ENCODE measurements around the gene RAMACL.

Gene RAMACL

GRCh38 chr6:166600931-166601330 is 14.5 kb upstream of the RAMACL start:
- Histone ChIP-seq H3K4me1 (peaks cover 8% of the 10 kb centered on the region; the same call in 1 of the 2 replicates), H3K9me3 (no peaks in the 10 kb centered on the region), H3K36me3 (peaks cover 3% of the 10 kb centered on the region; the same call in 1 of the 2 replicates), H3K27me3 (no peaks in the 10 kb centered on the region), H3K4me3 (ENCODE audit: low read depth, low read length) (no peak overlapping the region)
- no peak for DNase-seq
- TF ChIP-seq, protein P1, sequence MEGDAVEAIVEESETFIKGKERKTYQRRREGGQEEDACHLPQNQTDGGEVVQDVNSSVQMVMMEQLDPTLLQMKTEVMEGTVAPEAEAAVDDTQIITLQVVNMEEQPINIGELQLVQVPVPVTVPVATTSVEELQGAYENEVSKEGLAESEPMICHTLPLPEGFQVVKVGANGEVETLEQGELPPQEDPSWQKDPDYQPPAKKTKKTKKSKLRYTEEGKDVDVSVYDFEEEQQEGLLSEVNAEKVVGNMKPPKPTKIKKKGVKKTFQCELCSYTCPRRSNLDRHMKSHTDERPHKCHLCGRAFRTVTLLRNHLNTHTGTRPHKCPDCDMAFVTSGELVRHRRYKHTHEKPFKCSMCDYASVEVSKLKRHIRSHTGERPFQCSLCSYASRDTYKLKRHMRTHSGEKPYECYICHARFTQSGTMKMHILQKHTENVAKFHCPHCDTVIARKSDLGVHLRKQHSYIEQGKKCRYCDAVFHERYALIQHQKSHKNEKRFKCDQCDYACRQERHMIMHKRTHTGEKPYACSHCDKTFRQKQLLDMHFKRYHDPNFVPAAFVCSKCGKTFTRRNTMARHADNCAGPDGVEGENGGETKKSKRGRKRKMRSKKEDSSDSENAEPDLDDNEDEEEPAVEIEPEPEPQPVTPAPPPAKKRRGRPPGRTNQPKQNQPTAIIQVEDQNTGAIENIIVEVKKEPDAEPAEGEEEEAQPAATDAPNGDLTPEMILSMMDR (IDR thresholded peaks at IDR 0.05; ENCODE audit: low read depth, low read length): no peak

- Histone ChIP-seq H3K4me3 (ENCODE audit: low read depth, low read length) (no peak overlapping the region), H3K9me3 (no peaks in the 10 kb centered on the region), H3K36me3 (peaks cover 3% of the 10 kb centered on the region; the same call in 1 of the 2 replicates), H3K27me3 (no peaks in the 10 kb centered on the region), H3K4me1 (peaks cover 4% of the 10 kb centered on the region; the same call in 1 of the 2 replicates)
- TF ChIP-seq, protein P1 (IDR thresholded peaks at IDR 0.05; ENCODE audit: low read depth, low read length): no peak
- no peak for DNase-seq
Measured at GRCh38 chr6:166599205-166599604, 12.7 kb upstream of the RAMACL start.

GRCh38 chr6:166598441-166599138 is 12.1 kb upstream of the RAMACL start:
- TF ChIP-seq, protein P1 (IDR thresholded peaks at IDR 0.05; ENCODE audit: low read depth, low read length): no peak
- peaks cover 3% of the 10 kb centered on the region; the same call in 1 of the 2 replicates for H3K36me3 ChIP-seq
- DNase-seq: no peak

GRCh38 chr6:166597711-166598440 is 11.4 kb upstream of the RAMACL start:
- no peak for DNase-seq
- TF ChIP-seq, protein P1 (IDR thresholded peaks at IDR 0.05; ENCODE audit: low read depth, low read length): no peak
- Histone ChIP-seq H3K36me3 (peaks cover 3% of the 10 kb centered on the region; the same call in 1 of the 2 replicates), H3K9me3 (no peaks in the 10 kb centered on the region), H3K27me3 (no peaks in the 10 kb centered on the region), H3K4me1 (peaks cover 5% of the 10 kb centered on the region; the same call in 1 of the 2 replicates), H3K4me3 (ENCODE audit: low read depth, low read length) (no peak overlapping the region)

More at GRCh38 chr6:166598441-166599138, 12.1 kb upstream of the RAMACL start:
- H3K9me3 ChIP-seq: no peaks in the 10 kb centered on the region
- H3K4me3 ChIP-seq (ENCODE audit: low read depth, low read length): no peak overlapping the region
- no peaks in the 10 kb centered on the region for H3K27me3 ChIP-seq
- H3K4me1 ChIP-seq: peaks cover 4% of the 10 kb centered on the region; the same call in 1 of the 2 replicates

DNA sequence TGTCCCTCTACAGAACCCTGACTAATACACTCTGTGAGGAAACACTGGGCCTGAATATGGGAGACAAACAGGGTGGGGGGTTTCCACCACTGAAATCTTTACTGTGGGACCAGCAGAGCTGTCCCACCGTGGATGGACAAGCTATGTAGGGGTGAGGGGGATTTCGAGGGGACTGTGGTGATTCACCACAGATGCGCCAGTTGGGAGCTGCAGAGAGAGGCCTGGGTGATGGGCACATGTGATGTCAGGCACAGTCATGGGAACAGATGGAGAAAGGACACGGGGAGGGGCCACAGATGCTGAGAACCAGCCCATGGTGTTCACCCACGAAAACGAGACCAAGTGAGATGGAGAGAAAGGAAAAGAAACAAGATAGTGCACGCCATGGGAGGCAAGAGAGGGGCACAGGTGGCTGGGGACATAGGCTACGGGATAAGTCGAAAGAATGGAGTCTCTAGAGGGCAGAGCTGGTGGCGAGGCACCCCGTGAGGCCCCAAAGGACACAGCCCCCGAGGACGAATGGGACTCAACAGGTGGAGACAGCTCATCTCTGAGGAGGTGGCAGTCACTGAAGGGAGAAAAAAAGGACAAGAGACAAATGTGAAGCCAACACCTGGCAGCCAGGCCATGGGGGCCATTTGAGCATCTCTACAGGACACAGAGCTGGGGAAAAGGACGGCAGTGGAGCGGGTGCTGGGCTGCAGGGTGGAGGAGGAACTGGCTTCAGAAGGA is 10.5 kb upstream of the RAMACL start:
- Histone ChIP-seq H3K4me1 (peaks cover 10% of the 10 kb centered on the region; the same call in 1 of the 2 replicates), H3K4me3 (ENCODE audit: low read depth, low read length) (no peak overlapping the region), H3K27me3 (no peaks in the 10 kb centered on the region), H3K36me3 (peaks cover 3% of the 10 kb centered on the region; the same call in 1 of the 2 replicates), H3K9me3 (no peaks in the 10 kb centered on the region)
- DNase-seq: no peak
- TF ChIP-seq, protein P1 (IDR thresholded peaks at IDR 0.05; ENCODE audit: low read depth, low read length): no peak

All from BE2C (cell line).